ENCODE data around the gene LARP1. TPM values are rescaled to one million over a fixed set of nuclear protein-coding genes. Genes with fewer than 3 reads are reported as not detected.

The LARP1 gene
- total RNA-seq, 6 donors from 2014 or later, result 107 to 154 (median 129) TPM

GRCh38 chr5:154824070-154824469 is 68.9 kb downstream of the LARP1 start:
- Histone ChIP-seq H3K9me3 (no peaks in the 10 kb centered on the region), H3K4me3 (no peak overlapping the region), H3K27me3 (no peaks in the 10 kb centered on the region), H3K36me3 (peaks cover 9 to 72% (median 47%) of the 10 kb centered on the region in 4 donors), H3K4me1 (peaks cover 0 to 7% (median under 1%) of the 10 kb centered on the region in 4 donors), H3K27ac (no peak overlapping the region)
- no peak for DNase-seq
- TF ChIP-seq POLR2A (IDR thresholded peaks at IDR 0.05), result no peak
- no peak for TF ChIP-seq POLR2AphosphoS5 (IDR thresholded peaks at IDR 0.05)
- no peak for TF ChIP-seq CTCF (IDR thresholded peaks at IDR 0.05)
- TF ChIP-seq EP300 (IDR thresholded peaks at IDR 0.05), result no peak
- no peak for ATAC-seq (ENCODE audit: low FRiP score in 2 of 2)
- WGBS, 2 donors, result 94 to 100% methylated on average over 2 of the region's 2 CpGs

GRCh38 chr5:154829181-154829588 is 74.0 kb downstream of the LARP1 start:
- no peak for TF ChIP-seq EP300 (IDR thresholded peaks at IDR 0.05)
- TF ChIP-seq POLR2A (IDR thresholded peaks at IDR 0.05), result no peak
- TF ChIP-seq CTCF (IDR thresholded peaks at IDR 0.05), result no peak
- no peak for TF ChIP-seq POLR2AphosphoS5 (IDR thresholded peaks at IDR 0.05)
- peak in 1 of 2 donors; percentile 55 for DNase-seq
- 64 to 79% methylated on average over 2 of the region's 2 CpGs for WGBS, 2 donors
- Histone ChIP-seq H3K27ac (peak overlapping the region; percentile 53 to 69 (median 55)), H3K9me3 (no peaks in the 10 kb centered on the region), H3K4me1 (peaks cover 11 to 29% (median 18%) of the 10 kb centered on the region in 4 donors), H3K4me3 (no peak overlapping the region), H3K27me3 (no peaks in the 10 kb centered on the region), H3K36me3 (peaks cover 5 to 47% (median 11%) of the 10 kb centered on the region in 4 donors)
- ATAC-seq (ENCODE audit: low FRiP score in 2 of 2), result peak; percentile 36 to 80

GRCh38 chr5:154829589-154830218 is 74.5 kb downstream of the LARP1 start:
- H3K27ac ChIP-seq, result peak overlapping the region; percentile 53 to 69 (median 55)
- TF ChIP-seq POLR2AphosphoS5 (IDR thresholded peaks at IDR 0.05), result peak in 1 of 2 donors; percentile 35
- TF ChIP-seq CTCF (IDR thresholded peaks at IDR 0.05), result no peak
- peak in 1 of 4 donors; percentile 33 for TF ChIP-seq EP300 (IDR thresholded peaks at IDR 0.05)
- no peak for TF ChIP-seq POLR2A (IDR thresholded peaks at IDR 0.05)
- WGBS, 2 donors, result 57 to 65% methylated on average over 3 to 4 of the region's 4 CpGs
- peaks cover 14 to 34% (median 22%) of the 10 kb centered on the region in 4 donors for H3K4me1 ChIP-seq
- H3K27me3 ChIP-seq, result no peaks in the 10 kb centered on the region
- H3K36me3 ChIP-seq, result peaks cover 5 to 42% (median 8%) of the 10 kb centered on the region in 4 donors
- DNase-seq, result peak in 1 of 2 donors; percentile 73
- ATAC-seq (ENCODE audit: low FRiP score in 2 of 2), result peak; percentile 59 to 70
- H3K9me3 ChIP-seq, result no peaks in the 10 kb centered on the region
- H3K4me3 ChIP-seq, result no peak overlapping the region

- H3K27me3 ChIP-seq, result no peaks in the 10 kb centered on the region
- peak overlapping the region; percentile 53 to 69 (median 55) for H3K27ac ChIP-seq
- H3K4me1 ChIP-seq, result peaks cover 19 to 39% (median 27%) of the 10 kb centered on the region in 4 donors
- H3K36me3 ChIP-seq, result peaks cover 5 to 37% (median 8%) of the 10 kb centered on the region in 4 donors
- 71 to 87% methylated on average over 7 of the region's 7 CpGs for WGBS, 2 donors
- DNase-seq (no peak), ATAC-seq (ENCODE audit: low FRiP score in 2 of 2) (no peak)
- no peak for TF ChIP-seq CTCF (IDR thresholded peaks at IDR 0.05)
- no peaks in the 10 kb centered on the region for H3K9me3 ChIP-seq
- H3K4me3 ChIP-seq, result no peak overlapping the region
These were observed 75.0 kb downstream of the LARP1 start for GRCh38 chr5:154830219-154830595.

- no peaks in the 10 kb centered on the region for H3K9me3 ChIP-seq
- TF ChIP-seq POLR2AphosphoS5 (IDR thresholded peaks at IDR 0.05) (no peak), CTCF (IDR thresholded peaks at IDR 0.05) (no peak), POLR2A (IDR thresholded peaks at IDR 0.05) (no peak), EP300 (IDR thresholded peaks at IDR 0.05) (no peak)
- H3K27ac ChIP-seq, result peak overlapping the region in 3 of 4 donors; percentile 53 to 69 (median 57)
- peaks cover 5 to 37% (median 8%) of the 10 kb centered on the region in 4 donors for H3K36me3 ChIP-seq
- ATAC-seq (ENCODE audit: low FRiP score in 2 of 2) (no peak), DNase-seq (no peak)
- H3K4me1 ChIP-seq, result peaks cover 23 to 43% (median 31%) of the 10 kb centered on the region in 4 donors
- no peaks in the 10 kb centered on the region for H3K27me3 ChIP-seq
- 79 to 88% methylated on average over 4 of the region's 4 CpGs for WGBS, 2 donors
- H3K4me3 ChIP-seq, result no peak overlapping the region
These were observed 75.4 kb downstream of the LARP1 start for GRCh38 chr5:154830596-154830995.

Data from upper lobe of left lung (tissue), 6 donors.